ENCODE results near the gene SERPINB1. TPM values are rescaled to one million over a fixed set of nuclear protein-coding genes. Genes with fewer than 3 reads are reported as not detected.
A peak's percentile ranks its signal among the peaks of the same experiment; 100 is the strongest.
"Not testable (repeated sequence)": the region's sequence is repeated elsewhere in the genome, so short reads cannot be mapped to it uniquely, and the experiment has no call there.

SERPINB1 gene
- total RNA-seq, 1 donor from 2014 or later, result 17.9 TPM

DNA sequence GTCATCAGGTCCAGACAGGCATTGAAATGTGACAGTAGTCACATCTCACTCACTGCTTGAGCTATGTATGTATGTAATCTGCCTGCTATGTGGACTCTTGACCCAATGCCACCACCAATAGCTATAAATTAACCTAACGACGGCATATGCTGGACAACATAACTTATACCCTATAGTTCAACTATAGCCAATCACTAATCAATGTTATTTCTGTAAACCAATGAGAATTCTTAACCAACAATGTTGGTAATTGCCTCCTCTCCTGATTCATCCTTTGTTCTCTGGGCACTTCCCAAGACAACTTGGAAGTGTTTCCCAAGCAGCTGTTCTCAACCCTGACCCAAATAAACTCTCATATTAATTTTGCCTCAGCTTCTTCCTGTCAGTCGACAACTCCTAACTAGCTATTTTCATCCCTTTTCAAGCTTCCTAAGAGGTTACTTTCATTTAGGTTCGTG is 24.1 kb upstream of the SERPINB1 start:
- DNase-seq, result no peak

DNA sequence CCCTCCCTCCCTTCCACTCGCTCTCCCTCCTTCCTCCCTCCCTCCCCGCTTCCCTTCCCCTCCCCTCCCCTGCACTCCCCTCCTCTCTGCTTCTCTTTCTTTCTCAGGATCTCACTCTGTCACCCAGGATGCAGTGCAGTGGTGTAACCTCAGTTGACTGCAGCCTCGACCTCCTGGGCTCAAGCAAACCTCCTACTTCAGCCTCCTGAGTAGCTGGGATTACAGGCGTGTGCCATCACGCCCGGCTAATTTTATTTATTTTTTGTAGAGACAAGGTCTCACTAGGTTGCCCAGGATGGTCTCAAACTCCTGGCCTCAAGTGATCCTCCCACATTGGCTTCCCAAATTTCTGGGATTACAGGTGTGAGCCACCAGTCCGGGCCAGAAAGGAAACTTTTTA is 23.6 kb upstream of the SERPINB1 start:
- DNase-seq, result no peak

DNA sequence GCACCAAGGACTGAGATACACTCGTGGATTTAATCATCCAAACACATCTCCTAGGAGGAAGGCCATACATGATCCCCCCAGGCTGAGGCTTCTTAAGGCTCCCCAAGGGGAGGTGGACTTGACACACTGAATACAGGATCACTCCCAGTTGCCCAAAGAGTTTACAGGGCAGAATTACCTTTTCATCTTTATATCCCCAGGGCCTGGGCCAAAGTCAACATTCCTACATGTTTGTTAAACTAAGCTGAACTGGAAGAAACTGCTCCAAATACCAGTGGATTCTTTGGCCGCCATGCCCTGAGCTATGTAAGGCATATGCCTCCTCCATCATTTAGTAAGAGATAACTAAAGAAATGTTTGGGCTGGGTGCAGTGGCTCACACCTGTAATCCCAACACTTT is 22.2 kb upstream of the SERPINB1 start:
- DNase-seq, result no peak

DNA sequence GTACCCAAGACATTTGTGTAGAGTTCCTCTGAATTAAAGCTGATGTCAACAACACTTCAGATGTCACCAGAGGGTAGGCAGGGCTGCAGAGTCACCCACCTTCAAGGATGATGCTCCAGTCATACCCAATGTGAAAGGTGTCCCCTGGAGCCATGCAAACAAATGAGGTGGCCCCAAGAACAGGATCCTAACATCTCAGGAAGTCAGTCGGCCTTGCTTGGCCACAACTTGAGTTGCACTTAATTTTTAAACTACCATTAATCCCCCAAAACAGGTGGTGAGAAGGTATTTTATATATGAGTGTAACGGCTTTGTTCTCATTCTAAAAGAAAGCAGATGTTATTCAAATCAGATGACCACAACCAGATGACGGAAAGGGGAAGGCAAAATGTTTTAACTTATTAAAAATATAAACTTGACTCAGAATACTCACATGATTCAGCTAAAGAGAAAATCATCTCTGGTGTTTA is 21.1 kb upstream of the SERPINB1 start:
- DNase-seq, result no peak

DNA sequence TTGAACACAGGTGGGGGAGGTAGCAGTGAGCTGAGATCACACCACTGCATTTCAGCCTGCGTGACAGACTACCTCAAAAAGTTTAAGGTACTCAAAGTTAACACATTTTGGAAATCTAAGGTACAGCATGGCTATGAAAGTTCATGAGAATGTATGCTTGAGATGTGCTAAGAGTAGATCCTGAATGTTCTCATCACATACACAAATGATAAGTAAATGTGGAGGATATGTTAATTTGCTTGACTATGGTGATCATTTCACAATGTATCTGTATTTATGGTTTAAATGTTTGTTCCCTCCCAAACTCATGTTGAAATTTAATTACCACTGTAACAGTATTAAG is 20.1 kb upstream of the SERPINB1 start:
- no peak for DNase-seq

DNA sequence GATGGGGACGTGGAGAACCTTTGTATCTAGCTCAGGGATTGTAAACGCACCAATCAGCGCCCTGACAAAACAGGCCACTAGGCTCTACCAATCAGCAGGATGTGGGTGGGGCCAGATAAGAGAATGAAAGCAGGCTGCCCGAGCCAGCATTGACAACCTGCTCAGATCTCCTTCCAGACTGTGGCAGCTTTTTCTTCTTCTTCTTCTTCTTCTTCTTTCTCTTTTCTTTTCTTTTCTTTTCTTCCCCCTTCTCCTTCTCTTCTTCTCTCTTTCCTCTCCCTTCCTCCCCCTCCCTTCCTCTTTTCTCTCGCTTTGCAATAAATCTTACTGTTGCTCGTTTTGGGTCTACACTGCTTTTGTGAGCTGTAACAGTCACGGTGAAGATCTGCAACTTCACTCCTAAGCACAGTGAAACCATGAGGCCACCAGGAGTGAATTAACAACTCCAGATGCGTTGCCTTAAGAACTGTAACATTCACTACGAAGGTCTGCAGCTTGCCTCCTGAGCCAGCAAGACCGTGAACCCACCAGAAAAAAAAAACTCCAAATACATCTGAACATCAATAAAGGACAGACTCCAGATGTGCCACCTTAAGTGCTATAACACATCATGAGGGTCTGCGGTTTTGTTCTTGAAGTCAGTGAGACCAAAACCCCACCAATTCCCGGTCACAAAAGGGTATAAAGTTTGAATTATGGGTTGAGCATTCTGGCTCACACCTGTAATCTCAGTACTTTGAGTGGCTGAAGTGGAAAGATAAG is 19.6 kb upstream of the SERPINB1 start:
- DNase-seq, result no peak

DNA sequence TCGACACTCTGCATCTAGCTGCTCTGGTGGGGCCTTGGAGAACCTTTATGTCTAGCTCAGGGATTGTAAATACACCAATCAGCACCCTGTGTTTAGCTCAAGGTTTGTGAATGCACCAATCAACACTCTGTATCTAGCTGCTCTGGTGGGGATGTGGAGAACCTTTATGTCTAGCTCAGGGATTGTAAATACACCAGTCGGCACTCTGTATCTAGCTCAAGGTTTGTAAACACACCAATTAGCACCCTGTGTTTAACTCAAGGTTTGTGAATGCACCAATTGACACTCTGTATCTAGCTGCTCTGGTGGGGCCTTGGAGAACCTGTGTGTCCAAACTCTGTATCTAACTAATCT is 19.0 kb upstream of the SERPINB1 start:
- not testable (repeated sequence) for DNase-seq

DNA sequence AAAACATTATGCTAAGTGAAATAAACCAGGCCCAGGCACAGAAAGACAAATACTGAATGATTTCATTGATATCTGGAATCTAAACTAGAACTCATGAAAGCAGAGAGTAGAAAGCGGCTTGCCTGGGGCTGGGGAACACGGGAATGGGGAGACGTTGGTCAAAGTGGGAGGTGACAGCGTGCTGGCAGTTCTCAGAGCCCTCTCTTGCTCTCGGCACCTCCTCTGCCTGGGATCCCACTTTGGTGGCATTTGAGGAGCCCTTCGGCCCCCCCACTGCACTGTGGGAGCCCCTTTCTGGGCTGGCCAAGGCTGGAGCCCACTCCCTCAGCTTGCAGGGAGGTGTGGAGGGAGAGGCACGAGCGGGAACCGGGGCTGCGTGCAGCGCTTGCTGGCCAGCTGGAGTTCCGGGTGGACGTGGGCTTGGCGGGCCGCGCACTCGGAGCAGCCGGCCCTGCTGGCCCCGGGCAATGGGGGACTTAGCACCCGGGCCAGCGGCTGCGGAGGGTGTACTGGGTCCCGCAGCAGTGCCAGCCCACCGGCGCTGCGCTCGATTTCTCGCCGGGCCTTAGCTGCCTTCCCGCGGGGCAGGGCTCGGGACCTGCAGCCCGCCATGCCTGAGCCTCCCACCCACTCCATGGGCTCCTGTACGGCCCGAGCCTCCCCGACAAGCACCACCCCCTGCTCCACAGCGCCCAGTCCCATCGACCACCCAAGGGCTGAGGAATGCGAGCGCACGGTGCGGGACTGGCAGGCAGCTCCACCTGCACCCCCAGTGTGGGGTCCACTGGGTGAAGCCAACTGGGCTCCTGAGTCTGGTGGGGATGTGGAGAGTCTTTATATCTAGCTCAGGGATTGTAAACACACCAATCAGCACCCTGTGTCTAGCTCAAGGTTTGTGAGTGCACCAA is 18.4 kb upstream of the SERPINB1 start:
- DNase-seq, result not testable (repeated sequence)

DNA sequence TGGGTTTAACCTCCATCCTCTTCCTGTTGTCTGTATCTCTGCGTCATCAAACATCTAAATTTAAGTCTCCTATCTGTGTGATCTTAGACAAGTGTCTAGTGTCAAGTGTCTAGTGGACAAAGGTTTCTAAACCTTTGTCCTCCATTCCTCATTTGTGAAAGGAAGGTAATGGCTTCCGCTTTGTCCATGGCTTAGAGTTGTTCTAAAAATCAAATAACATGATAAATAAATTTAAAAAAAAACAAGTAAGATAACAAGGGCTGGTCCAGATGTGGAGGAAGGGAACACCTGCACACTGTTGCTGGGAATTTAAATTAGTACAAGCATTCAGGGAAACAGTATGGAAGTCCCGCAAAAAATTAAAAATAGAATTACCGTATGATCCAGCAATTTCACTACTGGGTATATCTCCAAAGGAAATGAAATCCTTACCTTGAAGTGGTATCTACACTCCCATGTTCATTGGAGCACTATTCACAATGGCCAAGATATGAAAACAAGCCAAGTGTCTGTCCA is 17.6 kb upstream of the SERPINB1 start:
- DNase-seq, result no peak

DNA sequence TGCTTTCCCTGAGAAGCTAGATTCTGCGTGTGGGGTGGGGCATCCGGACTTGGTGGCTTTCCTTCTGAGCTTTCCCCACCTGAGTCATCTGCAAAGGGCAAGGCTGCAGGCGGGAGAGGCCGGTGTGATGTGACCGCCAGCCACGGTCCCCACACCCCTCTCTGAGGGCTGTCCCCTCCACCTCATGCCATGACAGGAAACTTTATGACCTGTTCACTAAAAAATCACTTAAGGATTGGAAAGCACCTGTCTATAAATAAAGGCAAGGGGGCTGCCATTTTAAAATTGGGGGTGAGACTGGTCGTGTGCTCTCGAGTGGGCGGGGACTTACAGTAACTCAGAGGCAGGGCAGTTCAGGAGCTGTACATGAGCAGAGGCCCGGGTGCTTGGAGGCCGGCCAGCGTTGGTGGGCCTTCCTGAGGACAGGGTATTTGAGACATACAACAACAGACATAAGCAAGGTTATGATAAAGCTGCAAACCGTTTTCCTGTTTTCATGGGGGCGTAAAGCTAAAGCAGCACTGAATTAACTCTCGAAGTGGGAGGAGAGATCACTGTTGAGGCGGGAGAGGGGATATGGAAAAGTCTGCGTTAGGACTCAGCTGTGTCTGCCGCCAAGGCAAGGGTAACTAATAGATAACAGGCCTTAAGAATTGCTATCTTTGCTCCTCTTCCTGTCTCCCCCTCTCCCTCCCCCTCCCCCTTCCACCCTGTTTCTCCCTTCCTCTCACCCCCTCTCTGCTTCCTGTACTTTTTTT is 16.1 kb upstream of the SERPINB1 start:
- DNase-seq, result peak; percentile 88

DNA sequence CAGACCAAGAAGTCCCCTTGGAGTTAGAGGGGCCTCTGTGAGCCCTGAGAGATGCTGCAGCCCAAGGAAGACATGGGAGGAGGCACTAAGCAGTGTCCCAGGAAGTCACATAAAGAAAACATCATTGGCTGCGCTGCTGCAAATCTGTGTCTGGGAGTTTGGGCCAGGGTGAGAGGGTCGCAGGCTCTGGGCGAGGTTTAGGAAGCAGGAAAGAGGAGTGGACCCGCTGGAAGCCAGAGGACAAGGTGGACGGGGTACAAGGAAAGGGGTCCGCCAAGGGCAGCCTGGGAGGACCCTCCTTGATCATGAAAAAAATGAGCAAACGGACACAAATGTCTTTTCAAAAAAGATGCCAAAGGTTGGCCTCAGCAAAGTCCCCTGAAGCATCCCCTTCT is 15.5 kb upstream of the SERPINB1 start:
- DNase-seq, result no peak

DNA sequence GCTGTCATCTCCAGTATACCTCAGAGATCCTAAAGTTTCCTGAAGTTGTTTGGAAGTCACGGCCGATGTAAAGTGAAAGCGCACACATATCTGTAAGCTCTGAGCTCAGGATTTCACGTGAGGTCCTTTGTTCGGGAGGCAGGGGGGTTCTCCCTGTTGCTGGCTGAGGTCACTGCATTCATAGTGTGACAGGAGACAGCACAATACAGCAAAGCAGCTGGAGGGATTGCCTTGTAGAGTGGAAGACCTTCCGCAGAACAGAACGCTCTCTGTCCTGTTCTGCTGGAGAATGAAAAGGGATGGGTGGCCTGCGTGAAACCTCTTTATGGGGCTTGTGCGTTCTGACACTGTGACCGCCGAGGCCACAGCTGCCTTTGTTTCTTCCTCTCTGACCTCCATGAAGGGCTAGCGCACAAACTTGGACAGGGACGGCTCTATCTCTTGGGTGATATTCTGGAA is 13.4 kb upstream of the SERPINB1 start:
- DNase-seq, result no peak

DNA sequence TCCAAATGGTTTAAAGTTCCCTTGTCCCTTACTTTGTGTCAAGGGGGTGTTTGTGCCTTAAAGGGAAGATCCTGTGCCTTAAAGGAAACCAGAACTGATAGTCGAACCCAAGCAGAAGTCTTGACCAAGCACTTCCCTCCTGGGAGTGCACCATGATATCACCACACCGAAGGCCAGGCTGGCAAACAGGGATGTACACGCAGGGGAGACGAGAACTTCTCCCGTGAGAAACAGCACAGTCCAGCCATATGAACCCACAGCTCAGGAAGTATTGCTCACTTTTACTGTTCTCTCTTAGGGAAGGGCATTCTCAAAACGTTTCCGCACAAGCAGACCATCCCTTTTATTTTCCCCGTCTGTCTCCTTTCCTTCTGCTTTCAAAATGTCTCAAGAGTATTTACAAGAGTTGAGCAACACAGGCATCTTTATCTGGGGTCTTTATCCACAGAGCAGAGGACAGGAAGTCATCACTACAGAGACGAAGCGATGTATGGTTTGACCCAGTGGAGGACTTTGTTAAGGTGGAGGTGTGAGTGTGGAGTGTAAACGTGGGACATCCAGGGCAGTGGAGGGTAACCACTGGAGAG is 12.8 kb upstream of the SERPINB1 start:
- peak; percentile 23 for DNase-seq

DNA sequence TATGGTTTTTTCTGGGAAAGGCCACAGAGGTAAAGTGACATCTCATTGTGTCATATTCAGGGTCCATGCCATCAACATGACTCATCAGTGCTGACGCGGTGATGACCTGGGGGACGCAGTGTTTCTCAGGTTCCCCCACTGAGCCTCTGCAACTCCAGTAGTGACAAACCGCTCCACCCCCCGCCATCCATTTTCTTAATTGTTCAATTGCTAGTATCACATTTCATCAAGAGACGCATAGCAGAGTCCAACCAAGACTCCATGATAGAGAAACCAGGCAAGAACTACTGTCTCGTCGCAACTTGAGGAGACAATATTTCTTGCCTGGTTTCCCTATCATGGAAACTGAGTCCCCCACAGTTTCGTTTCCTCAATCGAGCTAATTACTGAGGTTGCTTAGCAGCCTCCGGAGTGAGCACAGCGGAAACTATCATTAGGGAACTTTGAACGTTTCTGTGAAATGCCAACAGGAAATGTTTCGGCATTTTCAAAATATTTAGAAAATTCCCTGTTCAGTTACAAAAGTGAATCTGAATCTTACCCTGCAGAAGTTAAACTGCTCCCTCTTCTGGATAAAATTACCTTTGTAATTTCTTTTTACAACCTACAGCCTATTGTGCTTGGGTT is 12.2 kb upstream of the SERPINB1 start:
- DNase-seq, result peak; percentile 64

DNA sequence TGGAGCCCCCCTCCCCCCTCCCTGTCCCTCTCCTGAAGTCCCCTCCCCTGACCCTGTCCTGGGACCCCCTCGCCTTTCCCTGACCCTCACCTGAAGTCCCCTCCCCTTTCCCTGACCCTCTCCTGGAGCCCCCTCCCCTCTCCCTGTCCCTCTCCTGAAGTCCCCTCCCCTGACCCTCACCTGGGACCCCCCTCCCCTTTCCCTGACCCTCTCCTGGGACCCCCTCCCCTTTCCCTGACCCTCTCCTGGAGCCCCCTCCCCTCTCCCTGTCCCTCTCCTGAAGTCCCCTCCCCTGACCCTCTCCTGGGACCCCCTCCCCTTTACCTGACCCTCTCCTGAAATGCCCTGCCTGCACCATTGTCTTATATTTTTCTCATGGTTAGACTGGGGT is 11.7 kb upstream of the SERPINB1 start:
- not testable (repeated sequence) for DNase-seq

DNA sequence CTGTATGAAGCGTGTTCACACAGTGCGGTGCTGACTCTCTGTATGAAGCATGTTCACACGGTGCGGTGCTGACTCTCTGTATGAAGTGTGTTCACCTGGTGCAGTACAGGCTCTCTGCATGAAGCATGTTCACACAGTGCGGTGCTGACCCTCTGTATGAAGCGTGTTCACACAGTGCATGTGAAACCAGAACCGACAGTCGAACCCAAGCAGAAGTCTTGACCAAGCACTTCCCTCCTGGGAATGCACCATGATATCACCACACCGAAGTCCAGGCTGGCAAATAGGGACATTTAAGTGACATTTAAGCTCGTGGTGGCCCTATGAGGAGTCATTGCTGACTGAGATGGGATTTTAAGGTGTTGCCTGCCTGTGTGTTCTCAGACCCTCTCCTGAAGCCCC is 11.3 kb upstream of the SERPINB1 start:
- no peak for DNase-seq

DNA sequence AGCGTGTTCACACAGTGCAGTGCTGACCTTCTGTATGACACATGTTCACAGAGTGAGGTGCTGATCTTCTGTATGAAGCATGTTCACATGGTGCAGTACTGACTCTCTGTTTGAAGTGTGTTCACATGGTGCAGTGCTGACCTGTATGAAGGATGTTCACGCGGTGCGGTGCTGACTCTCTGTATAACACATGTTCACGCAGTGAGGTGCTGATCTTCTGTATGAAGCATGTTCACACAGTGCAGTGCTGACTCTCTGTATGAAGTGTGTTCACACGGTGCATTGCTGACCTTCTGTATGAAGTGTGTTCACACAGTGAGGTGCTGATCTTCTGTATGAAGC is 10.8 kb upstream of the SERPINB1 start:
- DNase-seq, result no peak

DNA sequence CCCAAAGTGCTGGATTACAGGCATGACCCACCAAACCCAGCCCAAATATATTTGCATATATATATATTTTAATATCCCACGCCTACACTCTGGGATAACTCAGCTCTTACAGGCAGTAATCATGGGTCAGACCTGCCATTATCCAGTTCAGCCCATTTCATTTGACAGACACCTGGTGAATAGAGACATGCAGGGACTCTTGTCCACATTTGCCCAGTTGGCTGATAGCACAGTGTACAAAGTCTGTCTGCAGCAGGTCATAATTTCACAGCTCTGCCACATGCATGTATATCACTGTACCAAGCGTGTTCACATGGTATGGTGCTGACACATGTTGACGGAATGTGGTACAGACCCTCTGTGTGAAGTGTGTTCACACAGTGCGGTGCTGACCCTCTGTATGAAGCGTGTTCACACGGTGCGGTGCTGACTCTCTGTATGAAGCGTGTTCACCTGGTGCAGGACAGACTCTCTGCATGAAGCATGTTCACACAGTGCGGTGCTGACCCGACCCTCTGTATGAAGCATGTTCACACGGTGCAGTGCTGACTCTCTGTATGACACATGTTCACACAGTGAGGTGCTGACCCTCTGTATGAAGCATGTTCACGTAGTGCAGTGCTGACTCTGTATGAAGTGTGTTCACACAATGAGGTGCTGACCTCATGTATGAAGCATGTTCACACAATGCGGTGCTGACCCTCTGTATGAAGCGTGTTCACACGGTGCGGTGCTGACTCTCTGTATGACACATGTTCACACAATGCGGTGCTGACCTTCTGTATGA is 10.3 kb upstream of the SERPINB1 start:
- no peak for DNase-seq

DNA sequence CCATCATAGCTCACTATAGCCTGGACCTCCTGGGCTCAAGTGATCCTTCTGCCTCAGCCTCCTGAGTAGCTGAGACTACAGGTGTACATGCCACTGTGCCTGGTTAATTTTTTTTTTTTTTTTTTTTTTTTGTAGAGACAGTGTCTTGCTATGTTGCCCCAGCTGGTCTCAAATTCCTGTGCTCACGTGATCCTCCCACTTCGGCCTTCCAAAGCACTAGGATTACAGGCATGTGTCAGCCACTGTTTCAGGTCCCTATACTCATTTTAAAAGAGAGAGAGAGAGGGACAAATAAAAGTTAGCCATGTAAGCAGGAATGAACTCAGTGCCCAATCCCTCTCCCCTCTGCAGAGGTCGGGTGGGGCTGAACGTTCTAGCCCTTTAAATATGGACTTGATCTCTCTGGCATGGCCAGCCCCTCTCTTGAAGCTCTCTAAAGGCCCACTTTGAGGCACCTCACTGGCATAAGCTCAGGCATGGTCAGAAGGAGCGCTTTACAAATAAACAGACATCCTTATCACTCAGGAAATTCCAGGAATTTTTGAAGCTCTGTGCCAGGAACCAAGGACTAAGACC is 9.0 kb upstream of the SERPINB1 start:
- no peak for DNase-seq

DNA sequence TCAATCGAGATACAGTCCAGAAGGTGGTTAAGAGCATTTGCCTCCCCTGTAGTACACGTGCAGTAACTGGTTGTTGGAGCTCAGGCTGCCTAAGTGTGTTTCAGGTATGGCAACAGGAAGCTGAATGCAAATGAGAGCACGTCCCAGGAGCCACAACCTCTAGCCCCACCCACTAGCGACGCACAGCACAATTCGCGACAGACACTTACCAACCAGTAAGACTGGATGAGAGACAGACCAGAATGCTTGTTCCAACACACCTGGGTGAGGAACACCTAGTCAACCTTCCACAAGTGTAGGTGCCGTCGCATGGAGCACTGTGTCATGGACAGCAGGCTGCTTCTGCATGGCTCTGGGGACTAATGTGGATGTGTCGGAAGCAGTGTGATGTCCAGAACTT is 7.2 kb upstream of the SERPINB1 start:
- DNase-seq, result no peak

DNA sequence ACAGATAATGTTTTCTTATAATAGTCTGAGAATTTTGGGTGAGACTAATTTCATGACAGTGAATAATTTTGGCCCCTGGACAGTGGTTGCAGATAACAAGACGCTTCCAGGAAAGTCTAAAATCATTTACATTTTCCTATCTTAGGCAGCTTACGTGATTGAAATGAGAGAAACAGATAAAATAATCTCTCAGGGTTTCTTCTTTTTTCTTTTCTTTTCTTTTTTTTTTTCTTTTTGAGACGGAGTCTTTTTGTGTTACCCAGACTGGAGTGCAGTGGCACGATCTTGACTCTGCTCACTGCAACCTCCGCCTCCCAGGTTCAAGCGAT is 4.2 kb upstream of the SERPINB1 start:
- DNase-seq, result no peak
